PFSK-1 (cell line): ENCODE results near the gene TNFRSF1B.

ENCODE experiments used
- FOXP2 ChIP-seq: optimal IDR thresholded peaks from 2 replicates; pipeline ENCODE3; 2011; ENCODE audit warnings: borderline replicate concordance, control low read depth, inconsistent platforms; ENCODE audit not compliant: insufficient read depth; ENCODE audit errors: extremely low read length, extremely low read depth
- POLR2AphosphoS5 ChIP-seq: IDR thresholded peaks from 2 replicates; pipeline ENCODE4 v1.6.1; 2012; ENCODE audit warnings: low read depth, mild to moderate bottlenecking, control low read depth, low read length, moderate library complexity
- SIN3A ChIP-seq: IDR thresholded peaks from 2 replicates; pipeline ENCODE4 v1.6.1; 2012; ENCODE audit warnings: mild to moderate bottlenecking, low read length, moderate library complexity, borderline replicate concordance; ENCODE audit not compliant: insufficient read depth
- TAF1 ChIP-seq: IDR thresholded peaks from 2 replicates; pipeline ENCODE4 v1.6.1; 2012; ENCODE audit warnings: low read length, control low read depth, borderline replicate concordance; ENCODE audit not compliant: insufficient read depth
- TF ChIP-seq, protein P1 (sequence below), 2 experiments: IDR thresholded peaks; 2 replicates each; pipeline versions ENCODE4 v1.6.1 to v1.8.0; 2011 to 2012; ENCODE audit warnings: low read depth in 2 of 2, low read length in 2 of 2, control low read depth in 1 of 2, inconsistent platforms in 1 of 2, mild to moderate bottlenecking in 1 of 2, moderate library complexity in 1 of 2; ENCODE audit not compliant: insufficient read depth in 1 of 2

DNA sequence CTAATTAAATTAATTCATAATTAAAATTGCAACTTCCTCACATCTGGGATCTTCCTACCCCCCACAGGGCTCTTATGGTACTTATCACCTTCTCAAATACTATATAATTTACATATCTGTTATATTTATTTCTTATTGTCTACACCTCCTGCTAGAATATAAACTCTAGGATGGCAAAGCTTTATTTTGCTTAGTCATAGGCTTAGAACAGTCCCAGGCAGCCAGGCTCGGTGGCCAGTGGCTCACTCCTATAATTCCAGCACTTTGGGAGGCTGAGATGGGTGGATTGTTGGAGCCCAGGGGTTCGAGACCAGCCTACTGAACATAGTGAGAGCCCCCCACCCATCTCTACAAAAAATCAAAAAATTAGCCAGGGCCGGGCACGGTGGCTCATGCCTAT lies 53.0 kb downstream of the TNFRSF1B start:
- TF ChIP-seq SIN3A (no peak), FOXP2 (no peak), TAF1 (no peak), POLR2AphosphoS5 (no peak)
- TF ChIP-seq, protein P1, sequence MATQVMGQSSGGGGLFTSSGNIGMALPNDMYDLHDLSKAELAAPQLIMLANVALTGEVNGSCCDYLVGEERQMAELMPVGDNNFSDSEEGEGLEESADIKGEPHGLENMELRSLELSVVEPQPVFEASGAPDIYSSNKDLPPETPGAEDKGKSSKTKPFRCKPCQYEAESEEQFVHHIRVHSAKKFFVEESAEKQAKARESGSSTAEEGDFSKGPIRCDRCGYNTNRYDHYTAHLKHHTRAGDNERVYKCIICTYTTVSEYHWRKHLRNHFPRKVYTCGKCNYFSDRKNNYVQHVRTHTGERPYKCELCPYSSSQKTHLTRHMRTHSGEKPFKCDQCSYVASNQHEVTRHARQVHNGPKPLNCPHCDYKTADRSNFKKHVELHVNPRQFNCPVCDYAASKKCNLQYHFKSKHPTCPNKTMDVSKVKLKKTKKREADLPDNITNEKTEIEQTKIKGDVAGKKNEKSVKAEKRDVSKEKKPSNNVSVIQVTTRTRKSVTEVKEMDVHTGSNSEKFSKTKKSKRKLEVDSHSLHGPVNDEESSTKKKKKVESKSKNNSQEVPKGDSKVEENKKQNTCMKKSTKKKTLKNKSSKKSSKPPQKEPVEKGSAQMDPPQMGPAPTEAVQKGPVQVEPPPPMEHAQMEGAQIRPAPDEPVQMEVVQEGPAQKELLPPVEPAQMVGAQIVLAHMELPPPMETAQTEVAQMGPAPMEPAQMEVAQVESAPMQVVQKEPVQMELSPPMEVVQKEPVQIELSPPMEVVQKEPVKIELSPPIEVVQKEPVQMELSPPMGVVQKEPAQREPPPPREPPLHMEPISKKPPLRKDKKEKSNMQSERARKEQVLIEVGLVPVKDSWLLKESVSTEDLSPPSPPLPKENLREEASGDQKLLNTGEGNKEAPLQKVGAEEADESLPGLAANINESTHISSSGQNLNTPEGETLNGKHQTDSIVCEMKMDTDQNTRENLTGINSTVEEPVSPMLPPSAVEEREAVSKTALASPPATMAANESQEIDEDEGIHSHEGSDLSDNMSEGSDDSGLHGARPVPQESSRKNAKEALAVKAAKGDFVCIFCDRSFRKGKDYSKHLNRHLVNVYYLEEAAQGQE (IDR thresholded peaks at IDR 0.05; ENCODE audit: insufficient read depth in 1 of 2, low read depth in 2 of 2, low read length in 2 of 2) = no peak
